ENCODE results near the gene CAMSAP3. TPM values are rescaled to one million over a fixed set of nuclear protein-coding genes. Genes with fewer than 3 reads are reported as not detected.

CAMSAP3 gene
- total and polyA plus RNA-seq, 10 of the 15 experiments (the other 5 are each of a cell fraction or from before 2014, with no cell fraction given), result 0.03 to 6.3 (median 0.72) TPM

GRCh38 chr19:7561325-7561724, 34.3 kb upstream of the CAMSAP3 start:
- FAIRE-seq (no peak), ATAC-seq (no peak), DNase-seq (ENCODE audit: low read depth, low spot score) (no peak)
- H3K27me3 ChIP-seq (replicated peaks in 1 of 2; ENCODE audit: control insufficient read depth in 2 of 2, insufficient read depth in 2 of 2, low read length in 1 of 2), result no peaks in the 10 kb centered on the region
- POLR2A ChIA-PET, result no interaction called here
- SMC1A ChIA-PET (ENCODE audit: uncharacterized antibody, unreplicated experiment), result no interaction called here
- peaks cover 7 to 8% of the 10 kb centered on the region in 2 experiments; a peak in 3 of 4 replicates for H3K36me3 ChIP-seq (ENCODE audit: control insufficient read depth in 2 of 2, insufficient read depth in 2 of 2, low read length in 1 of 2)
- no peaks in the 10 kb centered on the region for H4K20me1 ChIP-seq (ENCODE audit: control insufficient read depth, insufficient read depth)
- no peak overlapping the region for H3K4me3 ChIP-seq
- no peaks in the 10 kb centered on the region for H3K4me1 ChIP-seq (ENCODE audit: control insufficient read depth, insufficient read depth, low read length)
- H3K79me2 ChIP-seq (ENCODE audit: control insufficient read depth, insufficient read depth, low read length), result no peaks in the 10 kb centered on the region
- intact Hi-C loops (cut with micrococcal nuclease; ENCODE audit: unreplicated experiment) (no loop called here), in situ Hi-C loops (cut with MboI) (no loop called here)
- H3K9me3 ChIP-seq (replicated peaks; ENCODE audit: control insufficient read depth, insufficient read depth, low read length), result no peaks in the 10 kb centered on the region; the same call in 2 of the 3 replicates
- no peak overlapping the region for H3K9ac ChIP-seq (ENCODE audit: control insufficient read depth, insufficient read depth, low read length)
- no TSS peak for BruUV-seq (replicated peaks)
- H3K27ac ChIP-seq (ENCODE audit: control insufficient read depth, insufficient read depth), result no peak overlapping the region
- TF ChIP-seq NR2C1 (IDR thresholded peaks at IDR 0.05) (no peak), TAF1 (IDR thresholded peaks at IDR 0.05; ENCODE audit: borderline replicate concordance, low read depth, low read length) (no peak), SMAD1 (IDR thresholded peaks at IDR 0.05; ENCODE audit: low read depth, partially characterized antibody) (no peak), NBN (IDR thresholded peaks at IDR 0.05) (no peak), BHLHE40 (IDR thresholded peaks at IDR 0.05; ENCODE audit: borderline replicate concordance in 1 of 2, low read depth in 2 of 2, low read length in 1 of 2) (no peak), CREM (IDR thresholded peaks at IDR 0.05; ENCODE audit: low read depth) (no peak), RB1 (IDR thresholded peaks at IDR 0.05; ENCODE audit: borderline replicate concordance) (no peak), TCF12 (IDR thresholded peaks at IDR 0.05; ENCODE audit: low read depth, low read length) (no peak), GATAD2B (conservative IDR thresholded peaks at IDR 0.05; ENCODE audit: low read depth) (no peak), TBL1XR1 (IDR thresholded peaks at IDR 0.05; ENCODE audit: low read depth, low read length) (no peak), MAX (IDR thresholded peaks at IDR 0.05; ENCODE audit: low read depth, low read length) (no peak), SMARCA5 (IDR thresholded peaks at IDR 0.05) (no peak), FOXK2 (IDR thresholded peaks at IDR 0.05) (no peak), PAX8 (IDR thresholded peaks at IDR 0.05) (no peak), PAX5 (IDR thresholded peaks at IDR 0.05; ENCODE audit: borderline replicate concordance, low read depth, low read length) (no peak)
- WGBS (ENCODE audit: insufficient coverage, insufficient replicate concordance, low lambda C conversion rate, missing lambda C conversion rate), result 95% methylated on average over 14 of the region's 17 CpGs
- H3K4me2 ChIP-seq (ENCODE audit: control insufficient read depth, insufficient read depth), result no peak overlapping the region
- H2AFZ ChIP-seq (ENCODE audit: control insufficient read depth, low read depth, low read length), result no peak overlapping the region
- RAD21 ChIA-PET (ENCODE audit: unreplicated experiment), result no interaction called here
- CTCF ChIA-PET, result no interaction called here
